HG03558 (cell line): ENCODE results near the gene PTPRE.

Source experiments
- ATAC-seq: cut with Tn5 transposase; IDR thresholded peaks from one replicate; pipeline ENCODE4 v1.9.1; 2021; ENCODE audit warnings: moderate number of reproducible peaks; ENCODE audit not compliant: unreplicated experiment; ENCODE audit errors: extremely low read depth

The PTPRE gene

GRCh38 chr10:128036011-128036615 lies 129.2 kb downstream of the PTPRE start:
- ATAC-seq: no peak

- no peak for ATAC-seq
These were observed 130.0 kb downstream of the PTPRE start for GRCh38 chr10:128036746-128037543.

DNA sequence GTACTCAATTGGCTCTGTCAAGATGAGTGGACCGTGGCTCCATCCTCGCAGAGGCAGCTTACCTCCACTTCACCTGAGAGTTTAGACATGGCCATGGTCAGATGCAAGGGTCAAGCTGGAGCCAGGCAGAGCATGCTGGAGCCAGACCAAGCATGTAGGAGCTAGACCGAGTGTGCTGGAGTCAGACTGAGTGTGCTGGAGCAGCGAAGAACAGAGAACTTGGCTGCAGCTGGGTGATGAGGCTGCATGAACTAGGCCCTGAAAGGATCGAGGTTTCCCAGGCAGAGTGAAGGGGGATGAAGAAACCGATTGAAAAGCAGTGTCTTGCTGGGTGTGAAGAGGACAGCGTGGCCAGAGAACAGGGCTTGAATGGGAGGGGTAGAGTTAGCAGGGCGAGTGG lies 133.2 kb downstream of the PTPRE start:
- no peak for ATAC-seq

GRCh38 chr10:128040681-128041080 lies 133.8 kb downstream of the PTPRE start:
- no peak for ATAC-seq

DNA sequence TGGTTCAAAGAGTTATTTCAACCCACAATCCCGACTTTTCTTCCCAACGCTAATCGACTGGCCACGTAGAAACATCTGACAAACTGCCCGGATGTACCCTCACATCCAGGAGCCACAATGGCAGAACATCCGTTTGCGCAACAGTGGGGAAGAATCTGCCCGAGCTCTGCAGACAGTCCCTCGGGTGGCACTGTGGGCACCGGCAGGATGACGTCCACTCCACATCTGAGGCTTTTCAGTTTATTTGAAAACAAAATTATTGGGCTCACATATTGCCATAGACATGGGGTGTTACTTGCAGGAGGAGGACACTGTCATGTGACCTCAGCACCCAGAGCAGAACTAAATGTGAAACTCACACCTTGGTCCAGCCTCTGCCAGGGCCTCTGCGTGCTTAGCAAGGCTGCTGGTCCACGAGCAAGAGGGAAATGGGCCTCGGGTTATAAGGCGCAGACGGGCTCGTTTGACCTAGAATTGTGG lies 135.3 kb downstream of the PTPRE start:
- no peak for ATAC-seq

DNA sequence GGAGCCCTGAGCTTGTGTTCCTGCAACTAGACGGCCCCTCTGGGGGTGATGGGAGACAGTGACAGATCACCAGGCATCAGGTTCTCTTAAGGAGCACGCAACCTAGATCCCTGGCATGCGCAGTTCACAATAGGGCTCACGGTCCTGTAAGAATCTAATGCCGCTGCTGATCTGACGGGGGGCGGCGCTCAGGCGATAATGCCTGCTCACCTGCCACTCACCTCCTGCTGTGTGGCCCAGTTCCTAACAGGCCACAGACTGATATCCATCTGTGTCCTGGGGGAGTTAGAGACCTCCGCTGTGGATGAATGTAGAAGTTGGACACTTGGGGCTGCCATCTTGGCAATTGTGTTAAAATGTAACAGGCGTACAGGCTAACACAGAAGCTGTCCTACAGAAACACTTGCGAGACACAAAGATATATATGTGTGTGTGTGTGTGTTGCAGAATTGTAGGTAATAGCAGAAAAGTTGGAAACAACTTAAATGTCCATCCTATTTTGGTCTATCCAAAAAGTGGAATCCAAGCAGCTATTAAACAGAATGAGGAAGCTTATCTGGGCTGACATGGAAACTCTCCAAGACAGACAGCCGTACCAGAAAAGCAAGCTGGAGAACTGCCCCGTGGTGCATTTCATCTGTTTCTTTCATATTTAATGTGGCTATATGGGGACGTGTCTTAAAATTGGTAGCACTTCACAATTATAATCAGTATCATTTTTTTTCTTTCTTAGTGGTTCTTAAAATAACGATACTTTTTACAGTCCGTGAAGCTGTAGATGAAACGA lies 136.5 kb downstream of the PTPRE start:
- ATAC-seq: no peak

GRCh38 chr10:128044186-128044585 lies 137.3 kb downstream of the PTPRE start:
- no peak for ATAC-seq

- no peak for ATAC-seq
These were observed 138.3 kb downstream of the PTPRE start for GRCh38 chr10:128044961-128045832.

DNA sequence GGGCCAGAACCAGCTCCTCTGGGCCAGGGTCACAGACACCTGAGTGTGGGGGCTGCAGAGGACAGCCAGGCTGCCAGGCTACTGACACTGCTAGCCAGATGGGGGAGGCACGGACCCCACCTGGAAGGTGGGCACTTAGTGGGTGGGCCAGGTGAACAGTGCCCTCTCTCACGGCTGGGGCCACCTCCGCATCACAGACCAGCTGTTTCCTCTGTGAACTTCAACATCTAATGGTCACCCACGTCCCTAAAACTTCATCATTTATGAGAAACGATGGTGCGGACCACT lies 138.9 kb downstream of the PTPRE start:
- no peak for ATAC-seq

DNA sequence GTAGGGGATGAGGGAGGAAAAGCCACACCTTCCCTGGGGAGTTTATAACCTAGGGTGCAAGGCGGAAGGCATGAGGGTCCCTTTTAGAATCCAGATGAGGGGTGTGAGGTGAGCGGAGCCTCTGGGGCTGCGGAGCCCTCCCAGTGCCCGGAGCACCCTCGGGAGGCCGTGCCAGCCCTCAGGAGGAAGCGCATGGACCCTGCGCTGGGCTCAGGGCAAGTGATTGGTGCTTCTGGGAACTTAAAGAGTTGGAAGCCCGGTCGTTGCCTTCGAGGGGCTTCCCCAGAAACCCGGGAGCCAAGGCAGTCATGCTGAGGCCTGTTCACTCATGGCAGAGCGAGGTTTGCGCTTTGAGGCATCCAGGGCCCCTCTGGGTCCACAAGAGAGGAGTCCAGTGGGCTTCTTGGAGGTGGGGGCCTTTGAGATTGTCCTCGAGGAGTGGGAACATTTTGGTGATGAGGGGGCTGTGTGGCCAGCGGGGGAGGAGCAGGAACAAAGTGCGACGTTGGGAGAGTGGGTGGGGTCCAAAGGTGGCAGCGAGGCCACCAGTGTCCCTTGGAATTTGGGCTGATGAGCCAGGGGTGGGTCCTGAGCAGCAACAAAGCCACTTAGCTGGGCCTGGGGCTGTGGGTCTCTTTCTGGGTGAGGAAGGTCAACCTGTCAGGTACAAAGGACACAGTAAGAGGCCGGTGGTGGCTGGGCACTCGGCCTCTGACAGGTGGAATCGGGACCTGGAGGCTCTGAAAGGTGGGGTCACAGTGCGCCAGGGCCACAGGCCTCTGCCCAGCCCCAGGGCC lies 139.5 kb downstream of the PTPRE start:
- ATAC-seq: no peak

GRCh38 chr10:128046953-128047290 lies 140.0 kb downstream of the PTPRE start:
- no peak for ATAC-seq

DNA sequence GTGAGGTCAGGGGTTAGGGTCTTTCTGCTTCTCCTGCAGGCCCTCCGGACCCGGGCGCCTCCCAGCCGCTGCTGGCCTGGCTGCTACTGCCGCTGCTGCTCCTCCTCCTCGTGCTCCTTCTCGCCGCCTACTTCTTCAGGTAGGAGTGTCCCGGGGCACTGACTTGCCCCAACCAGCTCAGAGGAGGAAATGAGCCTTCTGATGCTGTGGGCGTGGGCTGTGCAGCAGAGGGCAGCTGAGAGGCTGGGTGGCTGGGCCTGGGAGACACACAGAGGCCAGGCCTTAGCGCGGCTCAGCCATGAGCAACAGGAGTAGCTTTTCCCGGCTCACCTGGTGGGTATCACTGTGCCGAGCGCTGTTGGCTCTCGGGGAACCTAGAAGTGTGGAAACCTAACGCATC lies 140.4 kb downstream of the PTPRE start:
- peak; percentile 99 for ATAC-seq

GRCh38 chr10:128047991-128048818 lies 141.3 kb downstream of the PTPRE start:
- ATAC-seq: no peak

DNA sequence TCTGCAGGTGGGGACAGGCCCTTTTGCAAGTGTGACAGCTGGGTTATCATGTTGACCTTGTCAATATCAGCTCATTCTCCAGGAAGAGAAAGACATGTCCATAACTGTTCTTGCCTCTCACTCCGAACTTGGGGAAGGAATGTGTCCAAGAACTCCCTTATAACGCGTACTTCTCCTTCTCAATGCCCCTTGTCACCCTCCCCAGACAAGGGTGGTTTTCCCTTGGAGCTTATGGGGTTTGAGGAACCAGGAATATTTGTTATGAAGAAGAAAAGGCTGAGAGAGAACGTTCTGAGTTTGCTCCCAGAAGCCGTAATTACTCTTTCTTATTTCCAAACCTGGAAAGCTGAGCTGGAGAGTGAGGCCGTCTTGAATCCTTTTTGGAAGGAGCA lies 141.9 kb downstream of the PTPRE start:
- ATAC-seq: no peak

DNA sequence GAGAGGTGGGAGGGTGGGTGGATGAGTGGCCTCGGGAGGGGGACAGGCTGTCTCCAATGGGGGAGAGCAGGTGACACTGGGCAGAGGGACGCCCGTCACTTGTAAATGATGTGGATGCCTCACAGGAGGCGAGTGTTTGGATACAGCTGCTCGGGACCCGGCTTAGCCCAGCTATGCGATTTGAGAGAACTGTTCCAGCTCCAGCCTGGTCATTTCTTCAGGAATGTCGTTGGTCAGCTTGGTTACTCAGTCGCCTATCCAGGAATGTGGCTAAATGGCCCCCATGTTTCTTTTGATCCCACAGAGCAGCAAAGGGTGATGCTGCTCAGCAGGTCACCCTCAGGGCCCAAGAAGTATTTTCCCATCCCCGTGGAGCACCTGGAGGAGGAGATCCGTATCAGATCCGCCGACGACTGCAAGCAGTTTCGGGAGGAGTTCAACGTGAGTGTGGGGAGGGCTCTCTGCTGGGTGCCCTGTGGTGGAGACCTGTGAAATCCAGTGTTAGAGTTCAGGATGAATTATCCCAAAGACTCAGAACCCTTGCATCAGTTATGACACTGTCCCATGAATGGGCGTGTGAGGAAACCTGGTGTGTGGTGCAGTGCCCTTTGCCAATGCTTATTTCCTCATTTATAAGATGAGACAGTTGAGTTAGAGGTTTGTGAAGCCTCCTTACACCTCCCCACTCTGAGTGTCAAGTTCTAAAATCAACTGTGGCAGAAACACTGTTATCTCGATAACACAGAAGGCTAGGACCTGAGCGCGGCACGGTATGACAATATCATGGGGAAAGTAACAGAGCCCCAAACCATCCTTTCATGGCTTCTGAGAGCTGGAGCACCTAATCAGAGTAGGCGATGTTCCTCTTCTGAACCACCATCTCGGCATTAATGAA lies 142.6 kb downstream of the PTPRE start:
- no peak for ATAC-seq

DNA sequence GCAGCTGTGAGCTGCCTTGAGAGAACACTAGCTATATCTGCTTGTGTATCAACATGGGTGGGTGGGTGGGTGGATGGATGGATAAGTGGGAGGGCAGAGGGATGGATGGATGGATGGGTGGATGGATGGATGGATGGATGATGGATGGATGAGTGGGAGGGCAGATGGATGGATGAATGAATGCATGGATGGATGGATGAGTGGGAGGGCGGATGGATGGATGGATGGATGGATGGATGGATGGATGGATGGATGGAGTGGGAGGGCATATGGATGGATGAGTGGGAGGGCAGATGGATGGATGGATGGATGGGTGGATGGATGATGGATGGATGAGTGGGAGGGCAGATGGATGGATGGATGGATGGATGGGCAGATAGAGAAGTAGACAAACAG lies 143.2 kb downstream of the PTPRE start:
- no peak for ATAC-seq

DNA sequence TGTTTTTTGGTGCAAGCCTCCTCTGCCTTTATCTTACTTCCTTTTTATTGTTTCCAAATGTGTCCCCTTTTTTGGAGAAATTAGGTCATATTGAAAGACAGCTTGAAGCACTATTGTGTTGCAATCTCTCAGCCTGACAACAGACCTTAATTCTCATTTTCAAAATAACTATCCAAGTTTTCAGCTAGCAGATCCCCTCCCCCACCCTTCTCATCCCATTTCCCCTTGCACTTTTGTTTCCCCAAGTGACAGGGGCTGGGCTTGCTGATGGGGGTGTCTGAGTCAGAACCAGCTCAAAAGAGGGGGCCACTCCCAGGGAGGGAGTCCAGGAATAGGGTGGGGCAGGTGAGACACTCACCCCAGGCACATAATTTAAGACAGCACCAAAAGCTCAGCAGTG lies 144.0 kb downstream of the PTPRE start:
- no peak for ATAC-seq

DNA sequence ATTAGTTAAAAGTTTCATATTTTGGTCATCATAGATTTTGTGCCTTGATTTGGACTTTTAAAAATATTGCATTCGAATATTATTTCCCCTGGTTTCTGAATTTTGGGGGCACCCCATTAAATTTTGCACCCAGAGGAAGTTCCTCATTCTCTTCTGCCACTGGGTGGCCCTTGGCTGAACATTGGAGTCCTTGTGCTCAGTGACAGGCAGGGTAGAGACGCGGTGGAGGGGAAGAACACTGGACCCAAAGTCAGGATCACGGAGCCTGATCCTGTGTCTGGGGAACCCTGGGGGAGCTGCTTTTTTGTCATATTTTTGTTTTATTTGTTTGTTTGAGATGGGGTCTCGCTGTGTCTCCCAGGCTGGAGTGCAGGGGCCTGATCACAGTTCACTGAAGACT lies 144.6 kb downstream of the PTPRE start:
- ATAC-seq: no peak
